ENCODE data around the gene COL25A1.

GRCh38 chr4:108963910-108964309 is 338.5 kb downstream of the COL25A1 start:
- TF ChIP-seq POLR2A (IDR thresholded peaks at IDR 0.05; ENCODE audit: extremely low read depth, insufficient read length) (no peak), CTCF (IDR thresholded peaks at IDR 0.05; ENCODE audit: low read depth, low read length) (no peak)

Measured in NB4 (cell line).